MCF 10A (cell line): ENCODE measurements around the gene NODAL. TPM values are rescaled to one million over a fixed set of nuclear protein-coding genes. Genes with fewer than 3 reads are reported as not detected.
A peak's percentile ranks its signal among the peaks of the same experiment; 100 is the strongest.

ENCODE experiments used
- BruUV-seq: library from RNA; stranded (reverse); fragments of 400-500 nt; replicated peaks from 2 replicates; lab custom pipeline; 2021; lab: Mats Ljungman, UMichigan
- CTCF ChIA-PET: fragments of 300-600 bp; sonication (Branson Sonifier 250); formaldehyde crosslinking; extraction: SDS; loops from one replicate; lab custom pipeline; 2021; ENCODE audit warnings: antibody characterized with exemption, inconsistent platforms; lab: Yijun Ruan, JAX
- POLR2A ChIA-PET: fragments of 300-600, 350-650 bp; sonication (Branson Sonifier 250); formaldehyde crosslinking; extraction: SDS; loops from one replicate; lab custom pipeline; 2020; ENCODE audit warnings: antibody characterized with exemption, inconsistent platforms; lab: Yijun Ruan, JAX
- DNase-seq: peaks from one replicate; pipeline ENCODE4 v3.0.0-alpha.2; 2018; ENCODE audit not compliant: unreplicated experiment
- H3K27ac Mint-ChIP-seq: one replicate; pipeline ENCODE4 v1.8.0; 2022; ENCODE audit warnings: mild to moderate bottlenecking, low read depth, mixed read lengths; ENCODE audit not compliant: unreplicated experiment
- H3K27me3 Mint-ChIP-seq: one replicate; pipeline ENCODE4 v1.8.0; 2022; ENCODE audit warnings: mixed read lengths; ENCODE audit not compliant: insufficient read depth, unreplicated experiment
- H3K36me3 Mint-ChIP-seq: one replicate; pipeline ENCODE4 v1.8.0; 2022; ENCODE audit warnings: mild to moderate bottlenecking, moderate library complexity, mixed read lengths; ENCODE audit not compliant: insufficient read depth, unreplicated experiment
- H3K4me1 Mint-ChIP-seq: one replicate; pipeline ENCODE4 v1.8.0; 2022; ENCODE audit warnings: mixed read lengths; ENCODE audit not compliant: insufficient read depth, unreplicated experiment
- H3K4me3 Mint-ChIP-seq: one replicate; pipeline ENCODE4 v1.8.0; 2022; ENCODE audit warnings: mild to moderate bottlenecking, moderate library complexity, mixed read lengths; ENCODE audit not compliant: unreplicated experiment
- H3K9me3 Mint-ChIP-seq: one replicate; pipeline ENCODE4 v1.8.0; 2022; ENCODE audit warnings: mixed read lengths; ENCODE audit not compliant: unreplicated experiment
- intact Hi-C: fragments of 100-400 bp; cut with micrococcal nuclease; formaldehyde crosslinking; loops from 2 replicates; pipeline ENCODE4 v1.14.1; 2022
- total RNA-seq: library from RNA; stranded (reverse); gene quantifications from 2 replicates; pipeline ENCODE4 v1.2.3, GENCODE V29; 2022
- TF ChIP-seq, protein P1 (sequence below): fragments of 200-600 bp; IDR thresholded peaks from one replicate; pipeline ENCODE4 v1.8.0; 2022; ENCODE audit warnings: antibody characterized with exemption, mild to moderate bottlenecking; ENCODE audit not compliant: unreplicated experiment

NODAL gene
- total RNA-seq, 1 experiment from 2014 or later, result not detected

DNA sequence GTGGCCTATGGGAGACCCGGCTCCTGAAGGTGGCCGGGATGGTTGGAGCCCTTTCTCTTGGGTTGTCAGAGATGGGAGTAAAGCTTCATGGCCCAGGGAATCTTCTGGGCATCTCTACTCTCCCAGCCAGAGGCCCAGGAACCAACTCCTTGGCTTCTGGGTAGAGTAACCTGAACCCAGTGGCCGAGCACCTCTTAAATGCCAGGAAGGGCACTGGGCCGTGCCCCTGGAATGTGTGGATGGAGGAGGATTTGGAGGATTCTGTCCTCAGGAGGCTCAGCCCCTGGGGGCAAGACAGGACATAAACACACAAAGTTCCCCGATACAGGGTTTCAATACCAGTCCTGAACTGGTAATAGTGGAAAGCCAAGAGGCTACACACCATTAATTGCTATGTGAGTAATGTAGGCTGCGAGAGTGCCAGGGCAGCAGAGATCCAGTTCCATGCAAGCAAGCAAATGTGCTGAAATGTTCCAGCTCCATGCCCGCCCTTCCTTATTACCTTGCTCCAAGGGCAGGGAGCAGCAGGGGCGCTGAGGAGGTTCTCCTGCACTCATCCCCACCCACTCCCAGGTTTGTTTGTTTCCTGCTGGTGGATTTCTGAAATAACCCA is 38.3 kb upstream of the NODAL start:
- H3K4me3 Mint-ChIP-seq, result no peak overlapping the region
- CTCF ChIA-PET, result interaction anchor here (0.6 to 0.8 kb wide), 3 partner anchors 19 to 400 kb away, joined by 3 to 5 read pairs (median 4); no protein-coding TSS in a partner anchor
- no peak overlapping the region for H3K27ac Mint-ChIP-seq
- intact Hi-C loops, result no loop called here
- no TSS peak for BruUV-seq
- H3K27me3 Mint-ChIP-seq, result no peaks in the 10 kb centered on the region
- peaks cover 19% of the 10 kb centered on the region for H3K4me1 Mint-ChIP-seq
- POLR2A ChIA-PET, result interaction anchor here (0.7 kb wide), 1 partner anchor 129 kb away, joined by 3 read pairs; no protein-coding TSS in a partner anchor
- no peaks in the 10 kb centered on the region for H3K36me3 Mint-ChIP-seq
- TF ChIP-seq, protein P1, sequence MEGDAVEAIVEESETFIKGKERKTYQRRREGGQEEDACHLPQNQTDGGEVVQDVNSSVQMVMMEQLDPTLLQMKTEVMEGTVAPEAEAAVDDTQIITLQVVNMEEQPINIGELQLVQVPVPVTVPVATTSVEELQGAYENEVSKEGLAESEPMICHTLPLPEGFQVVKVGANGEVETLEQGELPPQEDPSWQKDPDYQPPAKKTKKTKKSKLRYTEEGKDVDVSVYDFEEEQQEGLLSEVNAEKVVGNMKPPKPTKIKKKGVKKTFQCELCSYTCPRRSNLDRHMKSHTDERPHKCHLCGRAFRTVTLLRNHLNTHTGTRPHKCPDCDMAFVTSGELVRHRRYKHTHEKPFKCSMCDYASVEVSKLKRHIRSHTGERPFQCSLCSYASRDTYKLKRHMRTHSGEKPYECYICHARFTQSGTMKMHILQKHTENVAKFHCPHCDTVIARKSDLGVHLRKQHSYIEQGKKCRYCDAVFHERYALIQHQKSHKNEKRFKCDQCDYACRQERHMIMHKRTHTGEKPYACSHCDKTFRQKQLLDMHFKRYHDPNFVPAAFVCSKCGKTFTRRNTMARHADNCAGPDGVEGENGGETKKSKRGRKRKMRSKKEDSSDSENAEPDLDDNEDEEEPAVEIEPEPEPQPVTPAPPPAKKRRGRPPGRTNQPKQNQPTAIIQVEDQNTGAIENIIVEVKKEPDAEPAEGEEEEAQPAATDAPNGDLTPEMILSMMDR, result no peak
- no peak for DNase-seq
- no peaks in the 10 kb centered on the region for H3K9me3 Mint-ChIP-seq

- H3K4me3 Mint-ChIP-seq, result no peak overlapping the region
- BruUV-seq, result no TSS peak
- TF ChIP-seq, protein P1, result no peak
- ChIA-PET CTCF (interaction anchor here (0.6 kb wide), 1 partner anchor 19 kb away, joined by 4 read pairs; no protein-coding TSS in a partner anchor), POLR2A (interaction anchor here (0.7 kb wide), 1 partner anchor 130 kb away, joined by 3 read pairs; no protein-coding TSS in a partner anchor)
- intact Hi-C loops, result no loop called here
- no peak overlapping the region for H3K27ac Mint-ChIP-seq
- H3K4me1 Mint-ChIP-seq, result peaks cover 21% of the 10 kb centered on the region
- no peaks in the 10 kb centered on the region for H3K36me3 Mint-ChIP-seq
- no peaks in the 10 kb centered on the region for H3K9me3 Mint-ChIP-seq
- H3K27me3 Mint-ChIP-seq, result no peaks in the 10 kb centered on the region
- DNase-seq, result no peak
These were observed 37.7 kb upstream of the NODAL start for GRCh38 chr10:70479165-70479581.

- H3K27ac Mint-ChIP-seq, result no peak within 1 kb of the TSS
- H3K27me3 Mint-ChIP-seq, result no peaks in the 10 kb centered on the region
- peak within 1 kb of the TSS; percentile 52 for H3K4me3 Mint-ChIP-seq
- POLR2A ChIA-PET, result interaction anchor here (1.5 kb wide), 1 partner anchor 17 kb away, joined by 6 read pairs; no protein-coding TSS in a partner anchor
- DNase-seq, result peak; percentile 48
- BruUV-seq, result no TSS peak
- H3K9me3 Mint-ChIP-seq, result no peaks in the 10 kb centered on the region
- peaks cover 21% of the 10 kb centered on the region for H3K4me1 Mint-ChIP-seq
- CTCF ChIA-PET, result interaction anchor here (3.1 kb wide), 1 partner anchor 17 kb away, joined by 9 read pairs; no protein-coding TSS in a partner anchor
- H3K36me3 Mint-ChIP-seq, result no peaks in the 10 kb centered on the region
- intact Hi-C loops, result no loop called here
- TF ChIP-seq, protein P1, result no peak
These were observed 37.0 kb upstream of the NODAL start, which contains the start of gene PALD1 for GRCh38 chr10:70478191-70479164. PALD1 (plus strand) TSS chr10:70478767; CDS start chr10:70525952, 47,185 bp downstream.
